NCI-H345 (cell line): ENCODE measurements around the gene DUSP9.
"Not testable (repeated sequence)": the region's sequence is repeated elsewhere in the genome, so short reads cannot be mapped to it uniquely, and the experiment has no call there.

ENCODE experiments used
- DNase-seq: peaks from one replicate; lab custom pipeline; 2025; lab: John Stamatoyannopoulos, UW

Gene DUSP9

DNA sequence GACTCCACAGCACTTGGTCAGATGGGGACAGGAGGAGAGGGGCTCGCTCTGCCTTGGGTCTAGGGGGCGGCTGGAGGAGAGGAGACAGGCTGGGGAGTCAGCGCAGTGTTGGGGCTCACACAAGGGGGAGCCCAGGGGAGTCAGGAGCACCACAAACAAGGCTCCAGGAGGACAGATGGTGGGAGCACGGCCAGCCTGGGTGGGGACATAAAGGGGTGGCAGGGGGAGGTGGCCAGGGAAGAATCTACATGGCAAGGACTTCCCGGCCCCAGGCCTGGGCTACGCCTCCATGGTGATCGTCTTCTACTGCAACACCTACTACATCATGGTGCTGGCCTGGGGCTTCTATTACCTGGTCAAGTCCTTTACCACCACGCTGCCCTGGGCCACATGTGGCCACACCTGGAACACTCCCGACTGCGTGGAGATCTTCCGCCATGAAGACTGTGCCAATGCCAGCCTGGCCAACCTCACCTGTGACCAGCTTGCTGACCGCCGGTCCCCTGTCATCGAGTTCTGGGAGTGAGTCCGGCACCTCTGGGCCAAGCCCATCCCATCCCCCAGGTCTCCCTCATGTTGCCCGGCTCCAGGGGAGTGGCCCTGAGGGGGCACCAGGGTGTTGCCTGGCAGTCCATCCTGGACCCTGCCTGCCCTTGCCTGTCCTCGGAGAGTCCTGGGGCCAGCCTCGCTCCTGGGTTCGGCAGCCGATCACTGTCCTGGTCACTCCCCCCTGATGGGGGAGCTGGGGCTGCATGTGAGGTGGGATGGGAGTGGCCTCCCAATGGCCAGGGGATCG lies 44.2 kb downstream of the DUSP9 start:
- DNase-seq = not testable (repeated sequence)

DNA sequence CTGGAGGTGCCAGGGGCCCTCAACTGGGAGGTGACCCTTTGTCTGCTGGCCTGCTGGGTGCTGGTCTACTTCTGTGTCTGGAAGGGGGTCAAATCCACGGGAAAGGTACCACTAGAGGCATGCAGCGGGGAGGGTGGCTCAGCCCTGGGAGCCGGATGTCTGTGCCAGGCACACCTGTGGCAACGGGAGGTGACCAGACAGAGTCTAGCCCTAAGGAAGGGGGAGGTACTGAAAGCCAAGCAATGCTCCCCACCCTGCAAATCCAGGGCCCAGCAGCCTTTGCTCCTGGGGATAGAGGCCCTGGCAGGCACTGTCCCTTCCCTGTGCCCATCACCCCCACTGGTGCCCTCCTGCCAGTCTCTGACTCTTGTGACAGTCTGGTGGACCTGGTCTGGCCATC lies 45.0 kb downstream of the DUSP9 start:
- DNase-seq = no peak

DNA sequence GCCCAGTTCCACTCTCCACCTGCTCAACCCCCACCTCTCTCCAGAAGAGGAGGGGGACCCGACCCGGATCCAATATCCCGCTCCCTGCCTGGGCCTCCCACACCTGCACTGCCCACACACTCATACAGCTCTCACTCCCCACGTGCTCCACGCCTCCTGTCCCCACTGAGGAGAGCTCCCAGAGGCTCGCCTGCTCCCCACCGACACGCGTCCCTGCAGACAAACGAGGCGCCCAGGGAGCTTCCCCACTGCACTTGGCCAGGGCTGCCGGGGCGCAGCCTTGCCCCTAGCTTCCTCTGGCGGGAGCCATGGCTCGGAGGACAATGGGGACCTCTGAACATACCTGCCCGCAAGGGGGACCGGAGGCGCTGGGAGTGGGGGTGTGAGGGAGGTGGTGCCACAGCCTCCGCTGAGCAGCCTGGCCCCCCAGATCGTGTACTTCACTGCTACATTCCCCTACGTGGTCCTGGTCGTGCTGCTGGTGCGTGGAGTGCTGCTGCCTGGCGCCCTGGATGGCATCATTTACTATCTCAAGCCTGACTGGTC lies 45.7 kb downstream of the DUSP9 start:
- DNase-seq = no peak

DNA sequence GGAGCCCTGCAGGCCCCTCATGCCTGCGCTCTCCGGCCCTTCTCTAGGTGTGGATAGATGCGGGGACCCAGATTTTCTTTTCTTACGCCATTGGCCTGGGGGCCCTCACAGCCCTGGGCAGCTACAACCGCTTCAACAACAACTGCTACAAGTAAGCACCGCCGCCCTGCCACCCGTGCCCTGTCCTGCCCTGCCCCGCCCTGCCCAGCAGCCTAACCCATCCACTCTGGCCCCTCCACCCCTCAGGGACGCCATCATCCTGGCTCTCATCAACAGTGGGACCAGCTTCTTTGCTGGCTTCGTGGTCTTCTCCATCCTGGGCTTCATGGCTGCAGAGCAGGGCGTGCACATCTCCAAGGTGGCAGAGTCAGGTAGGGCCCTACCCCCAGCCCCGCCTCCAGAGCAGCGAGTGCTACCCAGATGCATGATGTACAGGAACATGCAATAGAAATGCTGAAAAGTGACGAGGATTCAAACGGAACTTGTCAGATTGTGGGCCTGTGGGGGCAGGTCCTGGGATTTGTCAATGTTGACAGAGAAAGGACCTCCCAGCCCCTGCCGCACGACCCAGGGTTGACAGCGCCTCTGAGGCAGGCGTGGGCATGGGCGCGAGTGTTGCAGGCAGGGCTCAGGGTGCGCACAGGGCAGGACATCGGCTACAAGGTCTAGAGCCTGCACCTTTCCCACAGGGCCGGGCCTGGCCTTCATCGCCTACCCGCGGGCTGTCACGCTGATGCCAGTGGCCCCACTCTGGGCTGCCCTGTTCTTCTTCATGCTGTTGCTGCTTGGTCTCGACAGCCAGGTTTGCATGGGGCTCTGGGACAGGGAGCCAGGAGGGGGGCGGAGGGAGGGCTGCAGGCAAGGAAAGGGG lies 46.4 kb downstream of the DUSP9 start:
- no peak for DNase-seq

DNA sequence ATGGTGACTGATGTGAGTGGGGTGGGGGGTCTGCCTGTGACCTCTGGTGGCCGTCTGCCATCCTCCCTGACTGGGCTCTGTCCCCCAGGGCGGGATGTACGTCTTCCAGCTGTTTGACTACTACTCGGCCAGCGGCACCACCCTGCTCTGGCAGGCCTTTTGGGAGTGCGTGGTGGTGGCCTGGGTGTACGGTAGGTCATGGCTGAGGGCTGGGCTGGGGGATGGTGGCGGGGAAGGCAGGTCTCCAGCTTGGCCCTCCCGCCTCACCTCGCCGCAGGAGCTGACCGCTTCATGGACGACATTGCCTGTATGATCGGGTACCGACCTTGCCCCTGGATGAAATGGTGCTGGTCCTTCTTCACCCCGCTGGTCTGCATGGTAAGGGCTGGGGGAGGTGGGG lies 47.3 kb downstream of the DUSP9 start:
- not testable (repeated sequence) for DNase-seq

DNA sequence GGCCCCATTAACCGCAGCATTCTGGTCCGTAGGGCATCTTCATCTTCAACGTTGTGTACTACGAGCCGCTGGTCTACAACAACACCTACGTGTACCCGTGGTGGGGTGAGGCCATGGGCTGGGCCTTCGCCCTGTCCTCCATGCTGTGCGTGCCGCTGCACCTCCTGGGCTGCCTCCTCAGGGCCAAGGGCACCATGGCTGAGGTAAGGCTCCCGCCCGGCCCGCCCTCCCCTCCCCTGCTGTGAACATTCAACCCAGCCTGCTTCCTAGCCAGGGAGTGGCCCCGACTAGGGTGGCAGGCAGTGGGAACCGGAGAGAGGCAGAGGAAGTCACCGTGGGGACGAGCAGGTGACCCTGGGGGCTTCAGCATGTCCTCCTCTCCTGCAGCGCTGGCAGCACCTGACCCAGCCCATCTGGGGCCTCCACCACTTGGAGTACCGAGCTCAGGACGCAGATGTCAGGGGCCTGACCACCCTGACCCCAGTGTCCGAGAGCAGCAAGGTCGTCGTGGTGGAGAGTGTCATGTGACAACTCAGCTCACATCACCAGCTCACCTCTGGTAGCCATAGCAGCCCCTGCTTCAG lies 47.8 kb downstream of the DUSP9 start:
- no peak for DNase-seq

DNA sequence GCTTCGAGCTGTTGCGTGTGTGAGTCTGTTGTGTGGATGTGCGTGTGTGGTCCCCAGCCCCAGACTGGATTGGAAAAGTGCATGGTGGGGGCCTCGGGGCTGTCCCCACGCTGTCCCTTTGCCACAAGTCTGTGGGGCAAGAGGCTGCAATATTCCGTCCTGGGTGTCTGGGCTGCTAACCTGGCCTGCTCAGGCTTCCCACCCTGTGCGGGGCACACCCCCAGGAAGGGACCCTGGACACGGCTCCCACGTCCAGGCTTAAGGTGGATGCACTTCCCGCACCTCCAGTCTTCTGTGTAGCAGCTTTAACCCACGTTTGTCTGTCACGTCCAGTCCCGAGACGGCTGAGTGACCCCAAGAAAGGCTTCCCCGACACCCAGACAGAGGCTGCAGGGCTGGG lies 49.1 kb downstream of the DUSP9 start:
- DNase-seq = no peak

DNA sequence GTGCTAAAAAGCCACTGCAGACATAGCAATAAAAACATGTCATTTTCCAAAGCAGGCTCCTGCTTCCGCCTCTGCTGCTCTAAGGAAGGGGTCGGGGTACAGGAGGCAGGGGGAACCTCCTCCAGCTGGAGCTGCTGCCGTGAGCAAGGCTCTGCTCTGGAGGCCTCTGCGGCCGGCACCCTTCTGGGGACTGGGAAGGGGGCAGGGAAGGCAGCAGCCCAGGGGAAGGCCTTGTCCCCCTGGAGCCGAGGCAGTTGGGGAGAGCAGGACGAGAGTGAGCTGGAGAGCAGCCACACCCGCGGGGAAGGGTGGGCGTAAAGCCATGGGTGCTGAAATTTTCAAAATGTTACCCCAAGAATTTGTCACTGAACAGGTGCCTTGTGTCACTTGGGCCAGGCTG lies 49.5 kb downstream of the DUSP9 start:
- not testable (repeated sequence) for DNase-seq

DNA sequence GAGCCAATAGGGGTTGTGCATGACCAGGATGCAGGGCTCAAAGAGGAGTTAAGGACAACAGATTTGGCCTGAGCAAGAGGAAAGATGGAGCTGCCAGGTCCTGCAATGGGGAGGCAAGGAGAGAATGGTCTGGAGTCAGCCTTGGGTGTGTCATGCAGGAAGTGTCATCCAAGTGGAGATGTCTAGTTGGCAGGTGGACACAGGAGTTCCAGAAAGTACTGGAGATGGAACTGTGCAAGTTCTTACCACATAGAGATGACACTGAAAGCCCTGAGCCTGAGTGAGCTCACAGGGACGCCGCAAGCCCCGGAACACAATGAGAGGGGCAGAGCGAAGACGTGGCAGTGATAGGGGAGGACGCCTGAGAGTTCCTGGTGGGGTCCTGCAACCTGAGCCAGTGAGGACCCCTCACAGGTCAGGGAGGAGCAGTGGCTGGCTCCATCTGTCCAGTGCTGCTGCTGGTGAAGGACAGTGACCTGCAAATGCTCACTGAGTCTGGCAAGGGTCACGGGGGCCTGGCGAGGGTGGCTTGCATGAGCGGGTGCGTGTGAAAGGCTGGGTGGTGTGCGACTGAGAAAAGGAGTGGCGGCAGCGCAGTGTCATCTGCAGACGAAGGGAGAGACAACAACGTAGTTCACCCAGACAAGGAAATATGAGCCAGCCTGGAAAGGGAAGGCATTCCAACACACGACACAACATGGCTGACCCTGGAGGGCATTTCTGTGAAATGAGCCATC lies 50.2 kb downstream of the DUSP9 start:
- DNase-seq = not testable (repeated sequence)

DNA sequence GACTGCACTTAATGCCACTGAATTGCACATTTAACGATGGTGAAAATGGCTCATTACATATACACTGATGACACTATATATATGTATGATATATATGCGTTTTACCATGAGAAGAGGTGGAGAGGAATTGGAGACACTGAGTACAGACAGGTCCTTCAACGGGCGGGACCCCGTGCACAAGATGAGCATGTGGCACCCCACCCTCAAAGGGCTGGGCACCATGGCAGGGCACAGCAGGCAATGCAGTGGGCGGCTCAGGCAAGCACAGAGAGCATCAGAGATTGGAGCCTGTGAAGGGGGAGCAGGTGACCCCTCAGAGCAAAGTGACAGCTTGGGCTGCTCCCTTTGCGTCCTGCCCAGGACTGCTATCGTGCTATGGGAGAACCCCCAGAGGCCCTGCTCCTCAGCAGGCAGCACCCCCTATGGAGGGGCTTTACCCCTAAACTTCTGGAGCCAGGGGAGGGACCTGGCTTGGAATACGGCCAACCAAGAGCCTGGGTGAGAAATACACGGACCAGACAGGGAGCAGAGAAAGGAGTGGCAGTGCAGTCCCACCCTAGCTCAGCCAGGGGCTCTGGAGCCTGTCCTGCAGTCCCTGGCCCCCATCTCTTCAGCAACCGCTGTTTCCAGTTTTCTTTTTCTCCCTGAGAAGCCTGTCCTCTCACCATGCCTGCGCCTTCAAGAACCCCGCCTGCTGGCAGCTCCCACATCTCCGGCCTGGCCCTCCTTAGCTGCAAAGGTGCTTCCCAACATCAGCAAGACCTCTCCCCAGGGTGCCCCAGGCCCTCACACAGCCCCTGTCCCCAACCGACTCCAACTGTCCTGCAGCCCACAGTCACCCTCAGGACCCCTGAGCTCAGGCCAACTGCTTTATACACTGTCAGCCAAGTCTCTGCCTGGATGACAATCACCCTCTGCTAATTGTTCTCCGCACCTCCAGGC lies 51.2 kb downstream of the DUSP9 start:
- DNase-seq = no peak

DNA sequence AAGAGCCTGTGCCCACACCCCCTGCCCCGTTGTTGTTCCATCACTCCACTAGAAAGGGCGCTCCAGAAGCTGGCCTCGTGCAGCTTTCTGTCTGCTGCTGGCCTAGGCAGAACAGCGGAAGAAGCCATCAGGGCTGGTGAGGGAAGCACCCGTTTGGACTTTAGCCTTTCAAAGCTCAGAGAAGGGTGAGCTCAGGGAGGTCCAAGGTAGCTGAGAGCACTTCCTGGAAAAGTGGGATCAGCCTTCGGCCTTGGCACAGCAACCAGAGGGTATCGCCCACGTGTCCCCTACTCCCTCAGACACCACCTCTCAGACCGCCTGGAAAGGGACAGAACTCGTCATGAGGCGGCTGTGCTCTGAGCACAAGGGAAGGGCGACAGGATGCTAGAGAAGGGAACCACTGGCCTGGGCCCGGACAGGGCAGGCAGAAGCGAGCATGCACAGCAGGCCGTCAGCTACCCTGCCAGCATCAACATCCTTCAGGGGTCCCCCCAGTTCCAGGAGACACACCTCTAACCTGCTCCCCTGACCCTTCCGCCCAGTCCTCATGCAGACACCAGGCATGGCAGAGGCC lies 52.3 kb downstream of the DUSP9 start:
- DNase-seq = not testable (repeated sequence)

DNA sequence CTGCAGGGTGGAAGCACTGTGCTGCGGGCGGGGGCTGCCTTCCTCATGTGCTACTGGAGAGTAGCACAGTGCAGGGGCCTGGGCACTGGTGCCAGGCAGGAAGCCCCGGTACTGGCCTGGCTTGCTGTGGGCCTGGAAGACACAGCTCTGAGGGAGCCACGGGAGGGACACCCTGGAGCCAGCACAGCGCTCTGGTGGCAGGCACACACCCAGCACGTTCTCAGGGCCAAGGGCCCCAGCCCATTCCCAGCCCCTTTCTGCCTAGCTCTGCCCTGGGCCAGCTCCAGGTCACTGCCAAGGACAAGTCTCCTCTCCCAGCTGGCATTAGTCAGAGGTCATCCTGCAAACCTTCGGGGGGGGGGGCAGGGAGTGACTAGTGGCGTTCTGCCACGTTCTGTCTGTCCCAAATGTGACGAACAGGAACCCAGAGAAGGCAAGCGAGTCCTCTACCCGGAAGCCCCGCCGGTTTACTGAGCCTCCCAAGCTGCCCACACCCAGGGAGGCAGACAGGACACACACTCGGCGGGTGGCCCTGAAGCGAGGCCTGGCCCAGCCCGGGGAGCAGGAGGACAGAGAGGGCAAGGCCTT lies 52.9 kb downstream of the DUSP9 start:
- DNase-seq = not testable (repeated sequence)

DNA sequence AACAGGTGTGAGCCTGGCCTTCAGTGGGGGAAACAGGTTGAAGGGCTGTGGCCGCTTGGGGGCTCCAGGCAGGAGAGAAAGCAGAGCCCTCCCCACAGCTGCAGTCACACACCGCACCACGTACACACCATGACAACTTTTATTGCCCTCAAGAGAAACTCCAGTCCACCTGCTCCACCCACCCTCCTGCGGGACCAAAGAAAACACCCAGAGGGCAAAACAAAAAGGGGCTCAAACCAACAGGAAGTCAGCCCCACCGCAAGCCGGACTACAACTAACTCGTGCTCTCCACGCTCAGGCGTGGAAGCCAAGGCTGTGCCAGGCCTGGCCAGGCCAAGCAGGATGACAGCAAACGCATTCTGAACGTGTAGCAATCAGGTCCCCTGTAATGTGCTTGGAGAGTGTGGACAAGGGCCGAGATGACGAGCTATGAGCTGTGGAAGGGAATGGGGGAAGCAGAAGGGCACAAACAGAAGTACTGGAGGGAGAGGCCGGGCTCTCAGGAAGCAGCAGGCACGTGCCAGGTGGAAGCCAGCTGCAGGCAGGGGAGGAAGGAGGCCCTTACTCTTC lies 53.5 kb downstream of the DUSP9 start:
- DNase-seq = no peak
